ENCODE results near the gene CD9. TPM values are rescaled to one million over a fixed set of nuclear protein-coding genes. Genes with fewer than 3 reads are reported as not detected.

CD9 gene
- total RNA-seq, 1 experiment from 2014 or later = 41.8 TPM

- no peak for DNase-seq (ENCODE audit: low read depth)
Measured at GRCh38 chr12:6273205-6273540, 73.0 kb downstream of the CD9 start.

GRCh38 chr12:6273541-6274230 is 73.5 kb downstream of the CD9 start:
- DNase-seq (ENCODE audit: low read depth) = no peak

GRCh38 chr12:6274231-6275221 is 74.3 kb downstream of the CD9 start:
- DNase-seq (ENCODE audit: low read depth) = no peak

GRCh38 chr12:6275928-6276887 is 76.0 kb downstream of the CD9 start:
- no peak for DNase-seq (ENCODE audit: low read depth)

- DNase-seq (ENCODE audit: low read depth) = no peak
Measured at GRCh38 chr12:6276956-6277620, 76.9 kb downstream of the CD9 start.

- no peak for DNase-seq (ENCODE audit: low read depth)
Measured at GRCh38 chr12:6277982-6278438, 77.8 kb downstream of the CD9 start.

- peak; percentile 80 for DNase-seq (ENCODE audit: low read depth)
Measured at GRCh38 chr12:6278439-6279255, 78.4 kb downstream of the CD9 start.

GRCh38 chr12:6279256-6279628 is 79.0 kb downstream of the CD9 start:
- DNase-seq (ENCODE audit: low read depth) = no peak

GRCh38 chr12:6279631-6280030 is 79.4 kb downstream of the CD9 start:
- no peak for DNase-seq (ENCODE audit: low read depth)

GRCh38 chr12:6280053-6280469 is 79.9 kb downstream of the CD9 start:
- DNase-seq (ENCODE audit: low read depth) = peak; percentile 97

- no peak for DNase-seq (ENCODE audit: low read depth)
Measured at GRCh38 chr12:6280672-6281071, 80.5 kb downstream of the CD9 start.

- no peak for DNase-seq (ENCODE audit: low read depth)
Measured at GRCh38 chr12:6281081-6281809, 81.0 kb downstream of the CD9 start.

GRCh38 chr12:6282453-6282840 is 82.2 kb downstream of the CD9 start:
- no peak for DNase-seq (ENCODE audit: low read depth)

- no peak for DNase-seq (ENCODE audit: low read depth)
Measured at GRCh38 chr12:6284273-6284672, 84.1 kb downstream of the CD9 start.

- DNase-seq (ENCODE audit: low read depth) = peak; percentile 77
Measured at GRCh38 chr12:6285063-6285477, 84.9 kb downstream of the CD9 start.

- no peak for DNase-seq (ENCODE audit: low read depth)
Measured at GRCh38 chr12:6285532-6286306, 85.5 kb downstream of the CD9 start.
